SK-MEL-5 (cell line): Measurements from ENCODE around the gene KCNS1. TPM values are rescaled to one million over a fixed set of nuclear protein-coding genes. Genes with fewer than 3 reads are reported as not detected.
A peak's percentile ranks its signal among the peaks of the same experiment; 100 is the strongest.

Experiments
- DNase-seq: peaks from one replicate; pipeline ENCODE4 v3.0.0-alpha.2; 2016; ENCODE audit warnings: low read depth, low spot score
- in situ Hi-C: cut with HindIII; loops from 2 replicates; pipeline ENCODE4 v1.10.0; 2016; ENCODE audit warnings: low sequenced_read_pairs, high pct_unique_total_duplicates, low pct_unique_long_range_greater_than_20kb
- total RNA-seq: library from RNA; depleted of rRNA; stranded (reverse); fragments of >200 nt; shearing (Covaris generic); gene quantifications from 2 replicates; pipeline ENCODE4 v1.2.3, GENCODE V29; 2014

Gene KCNS1
- total RNA-seq, 1 experiment from 2014 or later, result 1.7 TPM

- in situ Hi-C loops, result no loop called here
- DNase-seq, result no peak
Observed at GRCh38 chr20:45060294-45060693, 40.6 kb downstream of the KCNS1 start.

- in situ Hi-C loops, result no loop called here
- DNase-seq, result peak; percentile 54
Observed at GRCh38 chr20:45059022-45059728, 41.8 kb downstream of the KCNS1 start.

GRCh38 chr20:45058168-45058850, 42.6 kb downstream of the KCNS1 start:
- no peak for DNase-seq
- in situ Hi-C loops, result no loop called here

- in situ Hi-C loops, result no loop called here
- no peak for DNase-seq
Observed at GRCh38 chr20:45056473-45057173, 44.3 kb downstream of the KCNS1 start.

GRCh38 chr20:45055056-45055455, 45.9 kb downstream of the KCNS1 start:
- no peak for DNase-seq
- in situ Hi-C loops, result no loop called here

- in situ Hi-C loops, result no loop called here
- DNase-seq, result no peak
Observed at GRCh38 chr20:45053430-45054351, 47.2 kb downstream of the KCNS1 start.

- in situ Hi-C loops, result no loop called here
Observed at GRCh38 chr20:45052698-45053429, 48.1 kb downstream of the KCNS1 start.

GRCh38 chr20:45051204-45052060, 49.5 kb downstream of the KCNS1 start:
- in situ Hi-C loops, result no loop called here
- DNase-seq, result no peak

More at GRCh38 chr20:45052698-45053429, 48.1 kb downstream of the KCNS1 start:
- DNase-seq, result peak; percentile 98

GRCh38 chr20:45049904-45050471, 50.9 kb downstream of the KCNS1 start:
- peak; percentile 99 for DNase-seq
- in situ Hi-C loops, result no loop called here

GRCh38 chr20:45049438-45049837, 51.5 kb downstream of the KCNS1 start:
- in situ Hi-C loops, result no loop called here
- DNase-seq, result no peak

- DNase-seq, result no peak
- in situ Hi-C loops, result no loop called here
Observed at GRCh38 chr20:45047581-45048119, 53.3 kb downstream of the KCNS1 start.

GRCh38 chr20:45044601-45045000, 56.3 kb downstream of the KCNS1 start:
- in situ Hi-C loops, result no loop called here
- DNase-seq, result no peak

GRCh38 chr20:45044084-45044573, 56.8 kb downstream of the KCNS1 start:
- DNase-seq, result peak; percentile 92
- in situ Hi-C loops, result no loop called here

- in situ Hi-C loops, result no loop called here
- DNase-seq, result no peak
Observed at GRCh38 chr20:45042978-45043377, 57.9 kb downstream of the KCNS1 start.
